HG03442 (cell line): Measurements from ENCODE around the gene AP2M1.

Experiments used
- ATAC-seq: cut with Tn5 transposase; IDR thresholded peaks from one replicate; pipeline ENCODE4 v1.9.1; 2021; ENCODE audit warnings: mild to moderate bottlenecking, moderate library complexity; ENCODE audit not compliant: unreplicated experiment

The AP2M1 gene

DNA sequence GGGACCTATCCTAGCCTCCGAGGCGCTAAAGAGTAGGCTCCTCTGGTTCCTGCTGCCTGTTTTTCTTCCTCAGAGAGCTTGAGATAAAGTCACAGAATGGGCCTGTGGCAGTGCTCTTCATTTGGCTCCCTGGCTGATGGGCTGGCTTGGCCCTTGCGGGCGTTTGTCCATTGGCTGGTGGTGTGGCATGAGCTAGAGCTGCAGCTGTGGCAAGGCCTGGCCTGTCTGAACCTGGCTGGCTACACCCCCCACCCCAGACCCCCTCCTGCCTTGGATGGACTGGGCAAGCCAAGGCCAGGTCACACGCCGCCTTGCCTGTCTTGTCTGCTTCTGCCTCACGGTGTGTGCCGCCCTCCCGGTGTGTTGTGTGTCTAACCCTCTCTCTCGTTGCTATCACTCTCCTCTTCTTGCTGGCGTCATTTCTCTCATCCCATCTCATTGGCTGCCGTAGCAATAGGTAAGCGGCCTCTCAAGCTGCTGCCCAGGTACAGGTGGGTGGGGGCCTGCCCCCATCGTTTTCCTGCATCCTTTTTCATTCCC, 3.2 kb downstream of the AP2M1 start:
- no peak for ATAC-seq

DNA sequence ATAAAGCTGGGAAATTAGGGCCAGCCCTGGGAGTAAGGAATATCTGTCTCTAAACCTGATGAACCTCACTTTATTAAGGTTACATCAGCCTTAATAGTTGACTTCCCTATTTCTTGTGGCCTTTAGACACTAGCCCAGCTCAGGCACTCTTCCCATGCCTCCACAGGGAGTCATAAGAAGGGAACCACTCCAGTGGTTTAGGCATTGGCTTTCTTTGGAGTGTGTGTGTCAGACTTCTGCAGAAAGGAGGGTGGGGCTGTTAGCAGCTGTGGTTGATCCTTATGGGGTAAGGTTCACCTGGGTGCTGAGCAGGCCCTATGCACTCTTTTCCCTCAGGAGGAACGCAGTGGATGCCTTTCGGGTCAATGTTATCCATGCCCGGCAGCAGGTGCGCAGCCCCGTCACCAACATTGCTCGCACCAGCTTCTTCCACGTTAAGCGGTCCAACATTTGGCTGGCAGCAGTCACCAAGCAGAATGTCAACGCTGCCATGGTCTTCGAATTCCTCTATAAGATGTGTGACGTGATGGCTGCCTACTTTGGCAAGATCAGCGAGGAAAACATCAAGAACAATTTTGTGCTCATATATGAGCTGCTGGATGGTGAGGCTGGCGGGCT, 4.0 kb downstream of the AP2M1 start:
- ATAC-seq = no peak

DNA sequence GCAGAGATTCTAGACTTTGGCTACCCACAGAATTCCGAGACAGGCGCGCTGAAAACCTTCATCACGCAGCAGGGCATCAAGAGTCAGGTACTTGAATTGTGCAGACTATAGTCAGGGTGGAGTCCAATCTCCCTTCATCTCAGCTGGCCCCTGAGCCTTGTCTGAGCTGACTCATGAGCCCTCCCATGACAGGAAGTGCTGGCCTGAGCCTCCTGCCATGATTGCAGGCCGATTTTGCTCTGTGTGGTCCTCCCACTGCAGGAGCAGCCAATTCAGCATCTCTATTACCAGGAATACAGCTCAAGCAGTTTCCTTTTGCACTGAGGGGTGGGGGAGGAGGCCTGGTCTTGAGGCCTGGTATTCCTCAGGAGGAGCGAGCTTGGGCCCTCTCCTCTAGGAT, 5.5 kb downstream of the AP2M1 start:
- ATAC-seq = no peak

DNA sequence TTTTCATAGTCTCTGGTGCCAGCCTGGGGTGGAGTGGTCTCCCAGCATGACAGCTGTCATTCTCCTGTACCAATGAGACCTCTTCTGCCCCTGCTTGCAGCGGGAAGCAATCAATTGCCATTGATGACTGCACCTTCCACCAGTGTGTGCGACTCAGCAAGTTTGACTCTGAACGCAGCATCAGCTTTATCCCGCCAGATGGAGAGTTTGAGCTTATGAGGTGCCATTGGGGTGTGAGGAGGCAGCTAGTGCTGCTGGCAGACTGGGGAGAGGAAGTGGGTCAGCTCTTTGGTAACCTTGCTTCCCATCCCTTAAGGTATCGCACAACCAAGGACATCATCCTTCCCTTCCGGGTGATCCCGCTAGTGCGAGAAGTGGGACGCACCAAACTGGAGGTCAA, 6.9 kb downstream of the AP2M1 start:
- no peak for ATAC-seq

DNA sequence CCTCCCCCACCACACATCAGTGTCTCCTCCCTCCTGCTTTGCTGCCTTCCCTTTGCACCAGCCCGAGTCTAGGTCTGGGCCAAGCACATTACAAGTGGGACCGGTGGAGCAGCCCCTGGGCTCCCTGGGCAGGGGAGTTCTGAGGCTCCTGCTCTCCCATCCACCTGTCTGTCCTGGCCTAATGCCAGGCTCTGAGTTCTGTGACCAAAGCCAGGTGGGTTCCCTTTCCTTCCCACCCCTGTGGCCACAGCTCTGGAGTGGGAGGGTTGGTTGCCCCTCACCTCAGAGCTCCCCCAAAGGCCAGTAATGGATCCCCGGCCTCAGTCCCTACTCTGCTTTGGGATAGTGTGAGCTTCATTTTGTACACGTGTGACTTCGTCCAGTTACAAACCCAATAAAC, 9.0 kb downstream of the AP2M1 start:
- ATAC-seq = no peak

DNA sequence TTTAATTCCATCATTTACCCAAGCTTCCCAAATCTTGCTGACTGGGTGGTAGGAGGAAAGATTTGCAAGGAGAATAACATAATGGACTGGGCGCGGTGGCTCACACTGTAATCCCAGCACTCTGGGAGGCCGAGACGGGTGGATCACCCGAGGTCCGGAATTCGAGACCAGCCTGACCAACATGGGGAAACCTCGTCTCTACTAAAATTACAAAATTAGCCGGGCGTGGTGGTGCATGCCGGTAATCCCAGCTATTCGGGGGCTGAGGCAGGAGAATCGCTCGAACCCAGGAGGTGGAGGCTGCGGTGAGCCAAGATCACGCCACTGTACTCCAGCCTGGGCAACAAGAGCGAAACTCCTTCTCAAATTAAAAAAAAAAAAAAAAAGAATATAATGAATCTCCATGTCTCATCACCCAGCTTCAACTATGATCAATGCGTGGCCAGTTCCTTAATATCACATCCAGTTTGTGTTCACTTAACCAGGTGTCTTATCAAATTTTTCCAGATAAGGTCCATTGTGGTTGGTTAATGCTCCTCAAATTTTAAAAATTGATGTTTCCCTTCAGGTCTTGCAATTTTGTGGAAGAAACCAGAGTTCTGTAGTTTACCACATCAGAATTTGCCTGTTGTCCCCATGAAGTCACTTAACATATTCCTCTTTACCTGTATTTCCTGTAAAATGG, 10.0 kb downstream of the AP2M1 start:
- ATAC-seq = no peak

DNA sequence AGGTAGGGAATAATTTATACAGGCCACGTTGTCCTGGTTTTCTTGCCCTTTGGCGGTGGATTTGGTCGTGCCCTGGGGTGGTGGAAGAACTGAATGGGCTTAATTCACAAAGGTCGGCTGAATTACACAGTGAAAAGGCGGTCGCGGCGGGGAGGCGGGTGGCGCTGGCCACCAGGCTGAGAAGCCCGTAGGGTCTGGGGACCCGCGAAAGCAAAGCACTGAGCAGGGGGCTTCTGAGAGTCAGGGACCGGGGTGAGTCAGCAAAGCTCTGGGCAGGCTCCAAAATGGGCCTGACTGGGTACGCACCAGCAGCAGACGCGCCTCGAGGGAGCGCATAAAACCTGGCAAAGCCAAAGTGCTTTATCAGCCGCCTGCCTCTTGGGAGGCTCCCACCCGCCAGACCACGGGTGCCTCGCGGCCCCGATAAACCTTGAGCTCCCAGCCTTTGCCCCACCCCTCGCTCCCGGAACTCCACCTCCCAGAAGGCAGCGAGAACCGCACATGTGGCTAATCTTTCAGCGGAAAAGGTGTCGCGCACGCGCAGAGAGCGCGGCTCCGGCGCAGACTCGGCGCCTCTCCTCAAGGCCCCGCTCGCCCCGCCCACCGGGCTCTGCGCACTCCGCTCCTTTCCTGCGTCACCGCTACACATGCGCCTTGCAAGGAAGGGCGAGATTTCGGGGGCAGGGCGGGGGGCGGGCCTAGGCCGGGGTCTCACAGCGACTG, 11.0 kb downstream of the AP2M1 start:
- ATAC-seq = peak; percentile 93

DNA sequence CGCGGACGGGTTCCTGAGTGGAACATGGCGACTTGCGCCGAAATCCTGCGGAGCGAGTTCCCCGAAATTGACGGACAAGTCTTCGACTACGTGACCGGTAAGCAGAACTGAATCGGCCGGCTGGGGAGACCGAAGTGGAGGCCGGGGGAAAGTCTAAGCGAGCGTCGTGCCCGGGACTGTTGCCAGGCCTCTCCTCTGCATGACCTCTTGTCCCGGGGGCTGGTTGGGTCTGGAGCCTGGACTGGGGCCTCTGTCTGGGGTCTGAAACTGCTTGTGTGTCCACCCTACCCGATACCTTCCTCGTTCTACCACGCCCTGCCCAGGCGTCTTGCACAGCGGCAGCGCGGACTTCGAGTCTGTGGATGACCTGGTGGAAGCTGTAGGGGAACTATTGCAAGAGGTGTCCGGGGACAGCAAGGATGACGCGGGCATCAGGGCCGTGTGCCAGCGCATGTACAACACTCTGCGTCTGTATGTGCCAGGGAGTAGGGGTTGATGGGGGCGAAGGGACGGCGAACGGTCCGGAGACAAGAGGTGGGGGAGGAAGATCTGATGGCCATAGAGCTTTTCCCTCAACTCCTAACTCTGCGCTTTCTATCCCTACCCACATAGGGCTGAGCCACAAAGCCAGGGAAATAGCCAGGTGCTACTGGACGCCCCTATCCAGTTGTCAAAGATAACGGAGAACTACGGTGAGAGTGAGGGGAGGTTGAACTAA, 11.7 kb downstream of the AP2M1 start, which contains the start of gene ABCF3:
TSS of gene ABCF3 (plus strand) at position 16 of the 718 bp plus-strand sequence. CDS start at position 25, 9 bp downstream.
- ATAC-seq = peak; percentile 22

DNA sequence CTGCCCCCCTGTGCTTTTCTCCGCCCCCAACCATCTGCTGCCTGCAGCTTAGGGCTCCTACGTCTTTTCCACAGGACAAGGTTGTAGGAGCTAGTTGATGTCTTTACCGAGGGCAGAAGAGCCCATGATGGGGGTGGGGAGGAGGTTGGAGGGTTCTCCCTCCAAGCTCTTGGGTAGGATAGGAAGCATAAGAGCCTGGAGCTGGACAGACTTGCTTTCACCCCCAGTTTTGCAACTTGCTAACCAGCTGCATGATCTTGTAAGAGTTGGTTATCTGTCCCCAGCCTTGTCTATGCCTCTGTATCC, 12.2 kb downstream of the AP2M1 start:
- ATAC-seq = no peak

DNA sequence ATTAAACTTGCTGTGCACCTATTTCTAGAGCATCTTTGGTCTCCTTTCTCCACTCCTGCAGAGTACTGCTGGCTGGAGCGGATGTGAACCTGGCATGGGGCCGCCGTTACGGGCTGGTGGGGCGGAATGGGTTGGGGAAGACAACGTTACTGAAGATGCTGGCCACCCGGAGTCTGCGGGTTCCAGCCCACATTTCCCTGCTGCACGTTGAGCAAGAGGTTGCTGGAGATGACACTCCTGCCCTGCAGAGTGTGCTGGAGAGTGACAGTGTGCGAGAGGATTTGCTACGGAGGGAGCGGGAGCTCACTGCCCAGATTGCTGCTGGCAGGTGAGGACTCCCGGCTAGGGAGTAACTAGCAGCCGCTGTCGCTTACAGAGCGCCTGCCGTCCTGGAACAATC, 13.4 kb downstream of the AP2M1 start:
- ATAC-seq = no peak

DNA sequence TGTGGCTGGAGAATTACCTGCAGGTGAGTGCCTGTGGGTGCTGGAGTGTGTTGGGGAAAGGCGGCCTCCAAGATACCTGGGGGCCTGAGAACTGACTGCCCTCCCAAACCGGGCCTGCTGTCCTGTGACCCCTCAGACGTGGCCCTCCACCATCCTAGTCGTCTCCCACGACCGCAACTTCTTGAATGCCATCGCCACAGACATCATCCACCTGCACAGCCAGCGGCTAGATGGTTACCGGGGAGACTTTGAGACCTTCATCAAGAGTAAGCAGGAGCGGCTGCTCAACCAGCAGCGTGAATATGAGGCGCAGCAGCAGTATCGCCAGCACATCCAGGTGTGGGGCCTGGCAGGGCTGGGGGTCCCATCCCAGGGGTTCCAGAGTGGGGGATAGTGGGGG, 14.8 kb downstream of the AP2M1 start:
- ATAC-seq = no peak

DNA sequence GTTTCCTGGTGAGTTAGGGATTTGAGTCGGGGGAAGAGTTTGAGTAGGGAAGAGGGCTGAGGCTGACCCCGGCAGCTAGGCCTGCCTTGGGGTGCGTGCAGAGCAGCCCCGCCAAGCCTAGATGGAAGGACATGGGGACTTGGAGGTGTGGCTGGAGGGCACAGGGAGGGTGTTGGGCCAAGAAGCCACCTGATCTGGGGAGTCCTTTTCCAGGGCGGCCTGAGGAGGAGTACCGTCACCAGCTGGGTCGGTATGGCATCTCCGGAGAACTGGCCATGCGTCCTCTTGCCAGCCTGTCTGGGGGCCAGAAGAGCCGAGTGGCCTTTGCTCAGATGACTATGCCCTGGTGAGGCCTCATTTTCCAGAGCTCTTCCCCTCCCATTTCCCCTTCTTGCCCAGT, 18.2 kb downstream of the AP2M1 start:
- ATAC-seq = no peak

DNA sequence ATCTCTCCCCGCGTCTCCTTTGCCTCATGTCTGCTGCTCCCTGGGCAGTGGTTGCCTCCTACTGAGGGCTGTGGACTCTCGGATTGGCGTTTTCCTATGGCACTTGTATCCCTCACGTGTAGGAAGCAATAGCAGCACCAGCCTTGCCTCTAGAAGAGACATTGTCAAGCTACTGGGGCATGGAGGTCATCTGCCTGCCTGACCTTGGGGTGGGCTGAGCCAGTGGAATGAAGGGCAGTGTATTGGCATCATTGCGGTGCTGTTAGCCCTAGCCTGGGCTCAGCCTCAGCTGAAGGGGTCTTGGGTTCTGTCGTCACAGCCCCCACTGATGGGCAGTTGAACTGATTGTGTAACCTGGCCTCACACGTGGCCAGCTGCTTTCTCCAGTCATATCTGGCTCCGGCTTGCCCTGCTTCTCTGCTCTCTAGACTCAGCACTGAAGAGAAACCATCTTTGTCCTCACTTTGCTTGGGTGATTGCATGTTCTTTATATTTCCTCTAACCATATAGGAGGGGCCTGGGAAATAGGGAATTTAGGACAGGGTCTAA, 19.4 kb downstream of the AP2M1 start:
- no peak for ATAC-seq

DNA sequence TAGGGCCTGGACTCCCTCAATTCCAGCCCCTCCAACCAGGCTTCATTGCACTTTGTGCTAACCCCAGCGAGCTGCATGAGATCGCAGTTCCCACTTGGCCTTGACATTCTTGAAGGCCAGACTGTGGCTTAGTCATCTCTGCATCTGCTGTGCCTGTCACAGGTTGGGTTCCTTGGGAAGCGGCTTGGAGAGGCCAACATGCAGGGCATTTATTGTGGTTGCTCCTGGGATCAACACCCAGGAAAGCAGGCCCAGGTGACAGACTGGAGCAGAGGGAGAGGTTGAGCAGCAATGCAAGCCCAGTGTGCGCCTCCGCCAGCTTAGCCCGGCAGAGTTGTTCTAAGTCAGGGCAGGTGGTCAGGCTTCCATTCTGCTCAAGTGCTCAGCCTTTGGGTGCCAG, 21.9 kb downstream of the AP2M1 start:
- no peak for ATAC-seq

DNA sequence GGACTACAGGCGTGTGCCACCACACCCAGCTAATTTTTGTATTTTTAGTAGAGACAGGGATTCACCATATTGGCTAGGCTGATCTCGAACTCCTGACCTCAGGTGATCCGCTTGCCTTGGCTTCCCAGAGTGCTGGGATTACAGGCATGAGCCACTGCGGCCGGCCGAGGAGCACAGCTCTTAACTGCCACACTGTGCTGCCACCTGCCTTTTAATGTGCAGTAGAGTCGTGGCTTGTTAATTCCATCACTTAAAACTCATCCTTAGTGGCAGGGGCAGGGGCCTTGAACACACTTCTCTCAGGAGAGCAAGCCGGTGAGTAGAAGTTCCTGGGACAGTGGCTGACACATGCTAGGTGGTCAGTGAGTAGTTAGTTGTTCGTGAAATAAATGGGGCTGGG, 23.9 kb downstream of the AP2M1 start:
- ATAC-seq = no peak

DNA sequence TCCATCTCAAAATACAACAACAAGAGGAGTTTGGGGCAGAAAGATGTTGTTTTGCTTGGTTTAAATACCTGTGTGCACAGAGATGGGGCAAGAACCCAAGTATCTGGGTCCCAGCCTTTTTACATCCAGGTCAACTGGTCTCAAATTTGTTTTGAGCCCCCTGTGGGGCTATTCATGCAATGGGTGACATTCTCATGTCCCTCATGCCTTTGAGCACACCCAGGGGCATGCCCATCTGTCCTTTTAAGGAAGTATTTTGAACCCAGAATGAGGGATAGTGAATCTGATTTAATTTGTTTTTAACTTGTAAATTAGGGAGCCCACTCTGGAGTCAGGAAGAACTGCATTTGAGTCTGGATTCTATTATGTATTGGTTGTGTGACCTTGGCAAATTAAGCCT, 26.2 kb downstream of the AP2M1 start:
- no peak for ATAC-seq

DNA sequence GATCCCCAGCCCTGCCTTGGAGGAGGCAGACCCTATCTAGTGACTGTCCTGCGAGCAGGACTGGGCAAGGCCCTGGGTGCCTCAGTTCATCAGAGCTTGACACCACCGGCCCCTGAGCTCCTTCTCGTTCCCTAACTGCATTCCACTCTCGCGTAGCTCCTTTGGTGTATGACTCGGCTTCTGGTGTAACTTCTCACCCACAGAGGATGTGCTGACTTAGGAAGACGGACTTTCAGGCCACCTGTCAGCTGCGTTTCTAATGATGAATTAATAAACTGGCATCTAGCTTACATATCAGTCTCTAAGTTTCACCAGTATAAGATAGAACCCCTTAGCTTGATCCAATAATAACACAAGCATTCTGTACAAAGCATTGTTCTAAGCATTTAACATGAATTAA, 28.9 kb downstream of the AP2M1 start:
- ATAC-seq = no peak

DNA sequence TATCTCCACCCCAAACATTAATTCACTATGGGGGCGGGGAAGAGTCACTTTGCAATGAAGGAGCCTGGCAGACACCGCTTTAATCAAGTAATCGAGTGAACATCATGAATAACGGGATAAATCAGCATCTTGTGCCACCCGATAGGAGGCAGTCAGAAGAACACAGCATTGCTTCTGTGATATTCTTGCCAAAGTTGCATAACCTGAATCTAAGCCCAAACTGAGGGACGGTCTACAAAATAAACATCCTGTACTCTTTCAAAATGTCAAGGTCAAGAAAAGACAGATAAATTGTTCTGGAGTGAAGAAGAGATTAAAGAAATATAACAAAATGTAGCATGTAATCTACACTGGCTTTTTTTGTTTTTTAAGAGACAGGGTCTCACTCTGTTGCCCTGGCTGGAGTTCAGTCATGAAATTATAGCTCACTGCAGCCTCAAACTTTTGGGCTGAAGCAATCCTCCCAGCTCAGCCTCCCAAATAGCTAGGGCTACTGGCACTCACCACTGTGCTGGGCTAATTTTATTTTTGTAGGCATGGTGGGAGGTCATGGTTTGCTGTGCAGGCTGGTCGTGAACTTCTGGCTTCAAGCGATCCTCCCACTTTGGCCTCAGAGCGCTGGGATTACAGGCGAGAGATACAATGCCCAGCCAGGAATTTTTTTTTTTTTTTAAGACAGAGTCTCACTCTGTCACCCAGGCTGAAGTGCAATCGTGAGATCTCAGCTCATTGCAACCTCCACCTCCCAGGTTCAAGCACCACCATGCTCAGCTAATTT, 34.7 kb downstream of the AP2M1 start:
- no peak for ATAC-seq

DNA sequence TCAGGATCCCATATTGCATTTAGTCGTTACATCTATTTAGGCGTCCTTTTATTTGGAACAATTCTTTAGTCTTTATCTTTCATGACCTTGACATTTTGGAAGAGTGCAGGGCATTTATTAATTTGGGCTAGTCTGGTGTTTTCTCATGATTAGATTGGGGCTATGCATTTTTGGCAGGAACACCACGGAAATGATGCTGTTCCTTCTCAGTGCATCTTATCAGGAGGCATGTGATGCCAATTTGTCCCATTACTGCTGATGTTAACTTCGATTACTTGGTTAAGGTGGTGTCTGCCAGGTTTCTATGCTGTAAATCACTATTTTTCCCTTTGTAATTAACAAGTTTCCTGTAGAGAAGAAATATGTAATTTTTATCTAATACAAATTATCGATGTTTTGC, 36.6 kb downstream of the AP2M1 start:
- no peak for ATAC-seq

DNA sequence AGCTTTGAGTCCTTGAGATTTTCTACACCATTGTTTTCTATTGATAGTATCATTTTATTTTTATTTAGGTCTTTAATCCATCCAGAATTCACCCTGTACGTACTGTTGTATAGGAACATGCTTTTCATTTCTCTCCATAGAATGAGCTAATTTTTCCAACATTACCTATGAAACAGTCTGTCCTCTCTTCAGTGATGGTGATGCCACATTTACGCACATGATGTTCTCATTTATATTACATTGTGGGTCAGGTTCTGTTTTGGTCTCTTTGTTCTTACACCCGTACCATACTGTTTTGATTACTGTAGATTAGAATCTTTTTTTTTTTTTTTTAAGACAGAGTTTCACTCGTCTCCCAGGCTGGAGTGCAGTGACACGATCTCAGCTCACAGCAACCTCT, 37.1 kb downstream of the AP2M1 start:
- no peak for ATAC-seq
